Large intestine (tissue), 3 donors: ENCODE results near the gene ECT2. TPM values are rescaled to one million over a fixed set of nuclear protein-coding genes. Genes with fewer than 3 reads are reported as not detected.
A peak's percentile ranks its signal among the peaks of the same experiment; 100 is the strongest.

Experiments used
- DNase-seq, 2 donors: peaks; one replicate each; pipeline versions ENCODE4 v3.0.0 to v3.0.0-alpha.2; 2013
- H3K27ac ChIP-seq: one replicate; pipeline ENCODE4 v1.5.1; 2013; ENCODE audit warnings: low read length
- H3K27me3 ChIP-seq: 2 replicates; pipeline ENCODE4 v1.6.1; 2013; ENCODE audit warnings: low read length; ENCODE audit not compliant: control insufficient read depth, insufficient read depth
- H3K36me3 ChIP-seq: 2 replicates; pipeline ENCODE4 v1.6.1; 2013; ENCODE audit warnings: low read length; ENCODE audit not compliant: control insufficient read depth, insufficient read depth
- H3K4me1 ChIP-seq: one replicate; pipeline ENCODE4 v1.6.1; 2013; ENCODE audit warnings: low read length; ENCODE audit not compliant: control insufficient read depth, insufficient read depth
- H3K4me3 ChIP-seq: one replicate; pipeline ENCODE4 v1.5.1; 2013; ENCODE audit warnings: low read length
- H3K9me3 ChIP-seq: one replicate; pipeline ENCODE4 v1.6.1; 2013; ENCODE audit warnings: mild to moderate bottlenecking, low read depth, low read length, moderate library complexity; ENCODE audit not compliant: control insufficient read depth
- WGBS: methylation state at CpG from one replicate; pipeline ENCODE4 v1.1.5; 2013; ENCODE audit warnings: low lambda C conversion rate; ENCODE audit not compliant: insufficient coverage; 5-methylcytosine and 5-hydroxymethylcytosine counted together
- polyA plus RNA-seq: library from polyadenylated mRNA; unstranded; fragments of 120-200 nt; gene quantifications from one replicate; pipeline ENCODE4 v1.2.1, GENCODE V29; 2013

The ECT2 gene
- polyA plus RNA-seq, 1 donor: 16.2 TPM

- Histone ChIP-seq H3K9me3 (no peaks in the 10 kb centered on the region), H3K27me3 (no peaks in the 10 kb centered on the region), H3K4me3 (no peak overlapping the region), H3K27ac (no peak overlapping the region), H3K4me1 (no peaks in the 10 kb centered on the region), H3K36me3 (peaks cover 7% of the 10 kb centered on the region)
- 92% methylated on average over 3 of the region's 3 CpGs for WGBS
- no peak for DNase-seq
These were observed 53.0 kb downstream of the ECT2 start for GRCh38 chr3:172803489-172803888.

DNA sequence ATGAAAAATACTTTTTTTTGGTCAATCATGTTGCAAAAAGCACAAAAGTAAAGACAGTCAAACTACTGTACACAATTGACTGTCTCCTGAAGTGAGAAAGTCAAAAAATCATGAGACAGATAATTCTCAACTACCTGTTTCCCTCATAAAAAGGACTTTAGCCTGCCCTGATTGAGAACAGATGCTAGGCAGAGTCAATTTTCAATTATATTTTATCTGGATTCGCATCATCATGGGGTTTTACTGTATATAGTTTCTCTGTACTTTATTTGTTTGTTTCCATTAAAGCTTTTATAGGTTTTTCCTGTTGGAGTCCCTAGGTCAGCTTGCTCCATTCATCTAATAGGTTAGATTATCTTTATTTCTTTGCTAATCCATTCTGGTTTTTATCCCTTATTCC lies 53.8 kb downstream of the ECT2 start:
- Histone ChIP-seq H3K27ac (no peak overlapping the region), H3K4me1 (no peaks in the 10 kb centered on the region), H3K9me3 (no peaks in the 10 kb centered on the region), H3K27me3 (no peaks in the 10 kb centered on the region), H3K4me3 (no peak overlapping the region), H3K36me3 (peaks cover 7% of the 10 kb centered on the region)
- no peak for DNase-seq
- no CpG with 5 or more reads among the region's 1 CpG for WGBS

- H3K36me3 ChIP-seq: peaks cover 7% of the 10 kb centered on the region
- DNase-seq: peak in 1 of 2 donors; percentile 24
- no peaks in the 10 kb centered on the region for H3K9me3 ChIP-seq
- 40% methylated on average over 1 of the region's 4 CpGs for WGBS
- no peak overlapping the region for H3K4me3 ChIP-seq
- no peak overlapping the region for H3K27ac ChIP-seq
- H3K27me3 ChIP-seq: no peaks in the 10 kb centered on the region
- no peaks in the 10 kb centered on the region for H3K4me1 ChIP-seq
These were observed 58.5 kb downstream of the ECT2 start for GRCh38 chr3:172808969-172809546.

DNA sequence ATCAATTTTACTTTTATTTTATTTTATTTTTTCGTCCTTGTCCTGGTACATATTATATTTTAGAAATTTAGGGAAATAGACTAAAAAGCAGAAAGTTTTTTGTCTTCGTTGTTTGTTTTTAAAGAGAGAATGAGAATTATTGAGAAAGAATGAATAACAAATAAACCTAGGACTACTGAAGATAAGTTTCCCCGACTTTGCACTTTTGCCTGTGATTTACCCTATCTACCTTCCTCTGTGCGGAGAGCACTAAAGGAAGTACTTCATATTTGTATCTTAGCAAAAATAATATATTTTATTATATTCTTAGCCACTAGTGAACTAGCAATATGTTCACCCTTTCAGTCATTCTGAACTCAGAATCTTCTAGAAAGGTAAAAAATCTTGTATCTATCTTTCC lies 60.6 kb downstream of the ECT2 start:
- WGBS: 86% methylated on average over 1 of the region's 4 CpGs
- Histone ChIP-seq H3K27ac (no peak overlapping the region), H3K27me3 (no peaks in the 10 kb centered on the region), H3K9me3 (no peaks in the 10 kb centered on the region), H3K4me3 (no peak overlapping the region), H3K4me1 (no peaks in the 10 kb centered on the region), H3K36me3 (peaks cover 10% of the 10 kb centered on the region)
- no peak for DNase-seq

GRCh38 chr3:172813462-172813861 lies 62.9 kb downstream of the ECT2 start:
- Histone ChIP-seq H3K36me3 (peaks cover 6% of the 10 kb centered on the region), H3K4me1 (no peaks in the 10 kb centered on the region), H3K9me3 (no peaks in the 10 kb centered on the region), H3K27me3 (no peaks in the 10 kb centered on the region), H3K27ac (no peak overlapping the region), H3K4me3 (no peak overlapping the region)
- WGBS: 100% methylated on average over 2 of the region's 3 CpGs
- DNase-seq: no peak

DNA sequence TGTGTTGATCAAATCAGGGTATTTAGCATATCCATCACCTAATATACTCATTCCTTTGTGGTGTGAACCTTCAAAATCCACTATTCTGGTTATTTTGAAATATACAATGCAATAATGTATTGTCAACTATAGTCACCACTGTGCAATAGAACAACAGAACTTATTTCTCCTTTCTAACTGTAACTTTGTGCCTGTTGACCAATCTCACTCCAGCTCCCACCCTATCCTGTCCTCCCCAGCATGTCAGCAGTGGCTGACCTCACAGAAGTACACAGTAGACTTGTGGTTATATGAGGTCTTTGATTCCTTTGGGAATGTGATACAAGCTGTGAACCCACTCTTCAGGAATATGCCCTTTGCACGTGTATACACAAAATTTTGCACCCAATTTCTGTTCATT lies 64.2 kb downstream of the ECT2 start:
- DNase-seq: no peak
- peaks cover 6% of the 10 kb centered on the region for H3K36me3 ChIP-seq
- 67% methylated on average over 1 of the region's 1 CpG for whole genome bisulfite sequencing

DNA sequence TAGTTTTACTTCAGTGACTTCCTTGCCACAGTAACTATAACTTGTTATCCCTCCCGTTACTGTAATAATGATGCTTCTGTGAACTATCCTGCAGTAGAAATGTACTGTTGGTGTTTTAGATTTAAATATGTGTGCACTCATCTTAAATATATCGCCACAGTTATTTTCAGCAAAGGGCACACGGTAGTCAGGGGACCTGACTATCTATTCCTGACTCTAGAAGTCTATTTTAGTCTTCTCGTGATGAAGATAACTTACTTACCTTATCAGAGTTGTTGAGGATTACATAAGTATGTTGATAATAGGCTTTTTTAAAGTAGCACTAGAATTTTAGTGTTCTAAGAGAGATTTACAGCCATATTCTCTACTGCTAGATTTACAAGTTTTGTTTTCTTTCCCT lies 65.3 kb downstream of the ECT2 start:
- DNase-seq: no peak
- Histone ChIP-seq H3K27me3 (no peaks in the 10 kb centered on the region), H3K4me3 (no peak overlapping the region), H3K27ac (no peak overlapping the region), H3K9me3 (no peaks in the 10 kb centered on the region), H3K36me3 (peaks cover 6% of the 10 kb centered on the region), H3K4me1 (no peaks in the 10 kb centered on the region)
- WGBS: 100% methylated on average over 1 of the region's 4 CpGs

More for the DNA sequence above, 64.2 kb downstream of the ECT2 start:
- H3K4me3 ChIP-seq: no peak overlapping the region
- no peaks in the 10 kb centered on the region for H3K9me3 ChIP-seq
- H3K27me3 ChIP-seq: no peaks in the 10 kb centered on the region
- no peaks in the 10 kb centered on the region for H3K4me1 ChIP-seq
- no peak overlapping the region for H3K27ac ChIP-seq

DNA sequence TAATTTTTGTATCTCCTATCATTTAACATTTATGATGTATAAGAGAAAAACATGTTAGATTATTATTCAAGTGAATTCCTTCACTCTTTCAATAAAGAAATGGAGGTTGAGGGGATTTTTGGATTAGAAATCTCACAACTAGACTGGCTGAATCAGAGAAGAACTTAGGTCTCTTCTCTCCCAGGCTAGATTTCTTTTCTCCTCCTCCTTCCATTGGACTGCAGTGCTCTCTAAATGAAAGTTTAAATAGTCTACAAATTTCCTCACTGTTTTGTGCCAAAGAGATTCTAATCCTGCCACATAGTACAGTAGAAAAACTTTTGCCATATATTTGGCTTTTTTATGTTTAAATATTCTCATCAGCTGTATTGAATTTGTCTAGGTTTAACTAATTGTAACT lies 65.8 kb downstream of the ECT2 start:
- no peak for DNase-seq
- Histone ChIP-seq H3K9me3 (no peaks in the 10 kb centered on the region), H3K4me1 (no peaks in the 10 kb centered on the region)

DNA sequence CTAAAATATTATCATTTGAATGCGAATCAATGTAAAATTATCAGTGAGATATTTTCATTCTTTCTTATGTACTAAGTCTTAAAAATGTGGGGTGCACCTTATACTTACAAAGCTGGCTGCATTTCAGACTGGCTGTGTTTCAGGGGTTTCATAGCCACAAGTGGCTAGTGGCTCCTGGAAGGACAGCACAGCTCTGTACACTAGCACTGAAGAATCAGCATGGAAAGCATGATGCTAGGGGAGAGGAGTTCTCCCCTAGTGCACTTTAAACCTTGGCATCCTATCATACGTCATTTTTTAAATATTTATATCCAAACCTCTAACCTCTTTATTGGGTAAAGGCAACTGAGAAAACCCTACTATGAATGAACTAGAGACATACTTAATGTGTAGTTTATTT lies 66.4 kb downstream of the ECT2 start:
- H3K27ac ChIP-seq: no peak overlapping the region
- no peak for DNase-seq
- H3K36me3 ChIP-seq: peaks cover 6% of the 10 kb centered on the region
- no peaks in the 10 kb centered on the region for H3K9me3 ChIP-seq
- WGBS: 100% methylated on average over 1 of the region's 2 CpGs
- no peaks in the 10 kb centered on the region for H3K4me1 ChIP-seq
- H3K27me3 ChIP-seq: no peaks in the 10 kb centered on the region
- H3K4me3 ChIP-seq: no peak overlapping the region

More for the DNA sequence above, 65.8 kb downstream of the ECT2 start:
- Histone ChIP-seq H3K27me3 (no peaks in the 10 kb centered on the region), H3K27ac (no peak overlapping the region), H3K4me3 (no peak overlapping the region), H3K36me3 (peaks cover 6% of the 10 kb centered on the region)

- H3K4me3 ChIP-seq: no peak overlapping the region
- no peak for DNase-seq
- WGBS: no CpG with 5 or more reads among the region's 2 CpGs
These were observed 70.0 kb downstream of the ECT2 start for GRCh38 chr3:172820492-172820891.

GRCh38 chr3:172824229-172824628 lies 73.7 kb downstream of the ECT2 start:
- H3K27ac ChIP-seq: no peak overlapping the region
- DNase-seq: no peak
- WGBS: no CpG with 5 or more reads among the region's 2 CpGs

More at GRCh38 chr3:172820492-172820891, 70.0 kb downstream of the ECT2 start:
- Histone ChIP-seq H3K36me3 (peaks cover 3% of the 10 kb centered on the region), H3K27me3 (no peaks in the 10 kb centered on the region), H3K4me1 (no peaks in the 10 kb centered on the region), H3K9me3 (no peaks in the 10 kb centered on the region), H3K27ac (no peak overlapping the region)

More at GRCh38 chr3:172824229-172824628, 73.7 kb downstream of the ECT2 start:
- H3K4me1 ChIP-seq: no peaks in the 10 kb centered on the region
- no peaks in the 10 kb centered on the region for H3K9me3 ChIP-seq
- no peaks in the 10 kb centered on the region for H3K27me3 ChIP-seq
- H3K4me3 ChIP-seq: no peak overlapping the region
- H3K36me3 ChIP-seq: no peaks in the 10 kb centered on the region
